GM23248 (cell line): ENCODE data around the gene FAM110D.

ENCODE experiments used
- EZH2 ChIP-seq: fragments of 200-600 bp; sonication (generic); IDR thresholded peaks from 2 replicates; pipeline ENCODE4 v1.6.1; 2018; ENCODE audit warnings: antibody characterized with exemption, mild to moderate bottlenecking; ENCODE audit not compliant: insufficient read depth, poor library complexity, severe bottlenecking
- EZH2phosphoT487 ChIP-seq: fragments of 200-600 bp; sonication (generic); IDR thresholded peaks from 2 replicates; pipeline ENCODE4 v1.6.1; 2018; ENCODE audit warnings: antibody characterized with exemption, moderate library complexity, mild to moderate bottlenecking, low read depth; ENCODE audit not compliant: insufficient read depth

DNA sequence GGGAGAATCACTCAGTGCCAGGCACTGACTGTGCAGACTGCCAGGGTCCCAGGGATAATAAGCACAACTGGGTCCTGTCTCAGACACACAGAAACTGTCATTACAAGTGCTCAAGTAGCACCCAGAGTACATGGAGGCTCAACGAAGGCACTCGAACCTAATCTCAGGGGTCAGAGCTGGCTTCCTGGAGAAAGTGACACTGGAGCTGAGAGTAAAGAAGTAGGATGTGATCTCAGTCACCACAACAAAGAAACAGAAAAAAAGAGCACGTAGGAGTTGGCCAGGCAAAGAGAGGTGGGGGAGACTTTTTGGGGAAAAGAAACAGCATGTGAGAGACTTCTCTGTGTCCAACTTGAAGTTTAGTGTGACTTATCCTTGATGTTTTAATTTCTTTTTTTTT lies 32.9 kb downstream of the FAM110D start:
- TF ChIP-seq EZH2 = no peak
- no peak for TF ChIP-seq EZH2phosphoT487
